Measurements from ENCODE around the gene DENR. TPM values are rescaled to one million over a fixed set of nuclear protein-coding genes. Genes with fewer than 3 reads are reported as not detected.

The DENR gene
- total and polyA plus RNA-seq, 2 experiments from 2014 or later, result 42.6 to 62.8 TPM

GRCh38 chr12:122738571-122738970, 14.1 kb upstream of the DENR start:
- no peak overlapping the region for H2AFZ ChIP-seq
- no peaks in the 10 kb centered on the region for H3K36me3 ChIP-seq (replicated peaks; ENCODE audit: insufficient read depth, low read depth)
- no peak for DNase-seq (ENCODE audit: low spot score)
- 78% methylated on average over 7 of the region's 7 CpGs for WGBS (ENCODE audit: low lambda C conversion rate, missing lambda C conversion rate)
- no peaks in the 10 kb centered on the region for H3K9me2 ChIP-seq (replicated peaks; ENCODE audit: insufficient read depth)
- H3K4me3 ChIP-seq, result no peak overlapping the region
- no peaks in the 10 kb centered on the region for H3K4me1 ChIP-seq (ENCODE audit: insufficient read depth)
- no peak for TF ChIP-seq EZH2 (IDR thresholded peaks at IDR 0.05; ENCODE audit: borderline replicate concordance)
- no peak for TF ChIP-seq EZH2phosphoT487 (IDR thresholded peaks at IDR 0.05; ENCODE audit: low read depth, severe bottlenecking, unreplicated experiment)
- no peak for TF ChIP-seq CTCF (IDR thresholded peaks at IDR 0.05; ENCODE audit: poor library complexity)
- H3K27me3 ChIP-seq, result no peaks in the 10 kb centered on the region
- no peaks in the 10 kb centered on the region for H4K20me1 ChIP-seq (ENCODE audit: insufficient read depth, poor library complexity, severe bottlenecking)
- H3K27ac ChIP-seq, result no peak overlapping the region
- H3K9me3 ChIP-seq (ENCODE audit: low read depth), result no peaks in the 10 kb centered on the region
- H3K4me2 ChIP-seq, result no peak overlapping the region
- H3K79me2 ChIP-seq, result no peaks in the 10 kb centered on the region

- Histone ChIP-seq H3K27ac (no peak overlapping the region), H3K79me2 (no peaks in the 10 kb centered on the region), H3K9me3 (ENCODE audit: low read depth) (no peaks in the 10 kb centered on the region), H3K4me2 (no peak overlapping the region), H3K4me1 (ENCODE audit: insufficient read depth) (no peaks in the 10 kb centered on the region), H4K20me1 (ENCODE audit: insufficient read depth, poor library complexity, severe bottlenecking) (no peaks in the 10 kb centered on the region), H3K36me3 (replicated peaks; ENCODE audit: insufficient read depth, low read depth) (no peaks in the 10 kb centered on the region), H3K9me2 (replicated peaks; ENCODE audit: insufficient read depth) (no peaks in the 10 kb centered on the region), H3K27me3 (no peaks in the 10 kb centered on the region), H2AFZ (no peak overlapping the region), H3K4me3 (no peak overlapping the region)
- 89% methylated on average over 7 of the region's 7 CpGs for WGBS (ENCODE audit: low lambda C conversion rate, missing lambda C conversion rate)
- TF ChIP-seq EZH2phosphoT487 (IDR thresholded peaks at IDR 0.05; ENCODE audit: low read depth, severe bottlenecking, unreplicated experiment), result no peak
- no peak for TF ChIP-seq CTCF (IDR thresholded peaks at IDR 0.05; ENCODE audit: poor library complexity)
- TF ChIP-seq EZH2 (IDR thresholded peaks at IDR 0.05; ENCODE audit: borderline replicate concordance), result no peak
- no peak for DNase-seq (ENCODE audit: low spot score)
Measured at GRCh38 chr12:122740351-122740750, 12.3 kb upstream of the DENR start.

GRCh38 chr12:122743895-122744525, 8.6 kb upstream of the DENR start:
- TF ChIP-seq CTCF (IDR thresholded peaks at IDR 0.05; ENCODE audit: poor library complexity) (no peak), EZH2phosphoT487 (IDR thresholded peaks at IDR 0.05; ENCODE audit: low read depth, severe bottlenecking, unreplicated experiment) (no peak), EZH2 (IDR thresholded peaks at IDR 0.05; ENCODE audit: borderline replicate concordance) (no peak)
- DNase-seq (ENCODE audit: low spot score), result no peak
- Histone ChIP-seq H3K36me3 (replicated peaks; ENCODE audit: insufficient read depth, low read depth) (no peaks in the 10 kb centered on the region), H3K4me1 (ENCODE audit: insufficient read depth) (no peaks in the 10 kb centered on the region), H2AFZ (no peak overlapping the region), H3K4me3 (no peak overlapping the region), H3K9me2 (replicated peaks; ENCODE audit: insufficient read depth) (no peaks in the 10 kb centered on the region), H4K20me1 (ENCODE audit: insufficient read depth, poor library complexity, severe bottlenecking) (no peaks in the 10 kb centered on the region), H3K79me2 (no peaks in the 10 kb centered on the region), H3K27me3 (no peaks in the 10 kb centered on the region), H3K4me2 (no peak overlapping the region), H3K27ac (no peak overlapping the region), H3K9me3 (ENCODE audit: low read depth) (no peaks in the 10 kb centered on the region)
- WGBS (ENCODE audit: low lambda C conversion rate, missing lambda C conversion rate), result 97% methylated on average over 7 of the region's 7 CpGs
